Memory B cell (primary cell): ENCODE data around the gene PCYT1A.
"Not testable (repeated sequence)": the region's sequence is repeated elsewhere in the genome, so short reads cannot be mapped to it uniquely, and the experiment has no call there.

Experiments
- ATAC-seq: fragments of 150-1000 bp; cut with Tn5 transposase; 2 replicates; pipeline ENCODE4 v1.10.0; 2021; ENCODE audit warnings: low read depth, mild to moderate bottlenecking, moderate library complexity
- DNase-seq, 2 donors: peaks; one replicate each; pipeline ENCODE4 v3.0.0; 2022; ENCODE audit warnings: low spot score in 2 of 2
- H3K27ac Mint-ChIP-seq: one replicate; pipeline ENCODE4 v1.8.0; 2022; ENCODE audit warnings: mild to moderate bottlenecking, moderate library complexity, mixed read lengths
- H3K27me3 Mint-ChIP-seq: one replicate; pipeline ENCODE4 v1.8.0; 2022; ENCODE audit warnings: mixed read lengths
- H3K36me3 Mint-ChIP-seq: one replicate; pipeline ENCODE4 v1.8.0; 2022; ENCODE audit warnings: mild to moderate bottlenecking, mixed read lengths
- H3K4me1 Mint-ChIP-seq: one replicate; pipeline ENCODE4 v1.8.0; 2022; ENCODE audit warnings: mixed read lengths
- H3K4me3 Mint-ChIP-seq: one replicate; pipeline ENCODE4 v1.8.0; 2022; ENCODE audit warnings: mild to moderate bottlenecking, moderate library complexity, mixed read lengths
- H3K9me3 Mint-ChIP-seq: one replicate; pipeline ENCODE4 v1.8.0; 2022; ENCODE audit warnings: mixed read lengths

Gene PCYT1A

DNA sequence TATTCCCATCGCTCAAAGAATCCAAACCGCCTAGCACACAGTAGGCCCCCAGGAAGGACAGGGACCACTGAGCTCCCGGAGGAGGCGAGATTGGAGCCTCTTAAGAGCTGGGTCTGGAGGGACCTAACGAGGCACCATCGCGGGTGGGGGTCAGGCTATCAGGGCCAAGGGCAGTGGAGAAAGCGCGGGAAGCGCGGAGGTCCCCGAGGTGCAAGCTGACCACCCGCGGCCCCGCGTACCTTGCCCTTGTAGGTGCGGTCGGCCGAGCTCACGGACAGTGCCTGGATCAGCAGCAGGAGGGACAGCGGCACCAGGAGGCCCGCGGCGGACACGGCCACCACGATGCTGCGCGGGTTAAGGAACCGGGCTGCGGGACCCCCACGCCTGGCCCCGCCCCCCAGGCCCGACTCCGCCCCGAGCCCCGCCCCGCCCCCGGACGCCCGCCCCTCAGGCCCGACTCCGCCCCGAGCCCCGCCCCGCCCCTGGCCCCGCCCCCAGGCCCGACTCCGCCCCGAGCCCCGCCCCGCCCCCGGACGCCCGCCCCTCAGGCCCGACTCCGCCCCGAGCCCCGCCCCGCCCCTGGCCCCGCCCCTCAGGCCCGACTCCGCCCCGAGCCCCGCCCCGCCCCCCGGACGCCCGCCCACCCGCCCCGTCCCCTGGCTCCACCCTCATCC lies 80.2 kb downstream of the PCYT1A start:
- H3K4me3 Mint-ChIP-seq = peak overlapping the region; percentile 89
- no peaks in the 10 kb centered on the region for H3K36me3 Mint-ChIP-seq
- H3K27ac Mint-ChIP-seq = no peak overlapping the region
- ATAC-seq (peak; percentile 17), DNase-seq (peak; percentile 22 to 51)
- H3K9me3 Mint-ChIP-seq = no peaks in the 10 kb centered on the region
- no peaks in the 10 kb centered on the region for H3K27me3 Mint-ChIP-seq
- H3K4me1 Mint-ChIP-seq = peaks cover 41% of the 10 kb centered on the region

DNA sequence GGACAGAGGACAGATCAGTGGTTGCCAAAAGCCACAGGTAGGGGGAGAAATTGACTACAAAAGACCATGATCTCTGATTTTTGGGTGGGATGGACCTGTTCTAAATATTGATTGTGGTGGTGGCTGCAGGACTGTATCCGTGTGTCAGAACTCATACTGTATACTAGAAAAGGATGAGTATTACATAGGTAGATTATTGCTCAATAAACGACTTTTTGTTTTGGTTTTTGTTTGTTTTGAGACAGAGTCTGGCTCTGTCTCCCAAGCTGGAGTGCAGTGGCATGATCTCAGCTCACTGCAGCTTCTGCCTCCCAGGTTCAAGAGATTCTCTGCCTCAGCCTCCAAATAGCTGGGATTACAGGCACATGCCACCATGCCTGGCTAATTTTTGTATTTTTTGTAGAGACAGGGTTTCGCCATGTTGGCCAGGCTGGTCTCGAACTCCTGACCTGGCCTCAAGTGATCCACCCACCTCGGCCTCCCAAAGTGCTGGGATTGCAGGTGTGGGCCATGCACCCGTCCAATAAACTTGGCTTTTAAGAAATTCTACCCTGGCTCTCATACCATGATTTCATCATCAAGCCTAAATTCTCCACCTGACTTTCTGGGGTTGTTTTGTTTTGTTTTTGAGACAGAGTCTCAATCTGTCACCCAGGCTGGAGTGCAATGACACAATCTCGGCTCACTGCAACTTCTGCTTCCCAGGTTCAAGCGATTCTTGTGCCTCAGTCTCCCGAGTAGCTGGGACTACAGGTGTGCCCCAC lies 81.9 kb downstream of the PCYT1A start:
- ATAC-seq, DNase-seq, H3K36me3 Mint-ChIP-seq, H3K27me3 Mint-ChIP-seq, H3K4me3 Mint-ChIP-seq, H3K27ac Mint-ChIP-seq, H3K9me3 Mint-ChIP-seq: not testable (repeated sequence)
- peaks cover 41% of the 10 kb centered on the region for H3K4me1 Mint-ChIP-seq

DNA sequence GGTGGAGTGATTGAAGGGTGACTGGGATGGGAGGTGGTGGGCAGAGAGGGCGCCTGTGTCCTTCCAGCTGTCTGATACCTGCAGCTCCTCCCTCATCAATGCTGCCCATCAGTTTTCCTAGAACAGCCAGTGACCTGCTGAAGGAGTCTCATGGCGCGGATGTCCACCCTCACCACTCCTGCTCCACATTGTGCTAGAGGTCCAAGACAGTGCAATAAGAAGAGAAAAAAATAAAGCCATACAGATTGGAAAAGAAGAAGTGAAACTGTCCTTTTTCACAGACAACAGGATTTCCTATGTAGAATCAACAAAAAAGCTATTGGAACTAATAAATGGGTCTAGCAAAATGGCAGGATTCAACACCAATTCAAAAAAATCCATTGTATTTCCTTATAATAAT lies 83.7 kb downstream of the PCYT1A start:
- peak overlapping the region; percentile 32 for H3K27ac Mint-ChIP-seq
- ATAC-seq = peak; percentile 64
- peaks cover 38% of the 10 kb centered on the region for H3K4me1 Mint-ChIP-seq
- no peaks in the 10 kb centered on the region for H3K36me3 Mint-ChIP-seq
- no peaks in the 10 kb centered on the region for H3K27me3 Mint-ChIP-seq
- no peak for DNase-seq
- peak overlapping the region; percentile 64 for H3K4me3 Mint-ChIP-seq
- no peaks in the 10 kb centered on the region for H3K9me3 Mint-ChIP-seq

DNA sequence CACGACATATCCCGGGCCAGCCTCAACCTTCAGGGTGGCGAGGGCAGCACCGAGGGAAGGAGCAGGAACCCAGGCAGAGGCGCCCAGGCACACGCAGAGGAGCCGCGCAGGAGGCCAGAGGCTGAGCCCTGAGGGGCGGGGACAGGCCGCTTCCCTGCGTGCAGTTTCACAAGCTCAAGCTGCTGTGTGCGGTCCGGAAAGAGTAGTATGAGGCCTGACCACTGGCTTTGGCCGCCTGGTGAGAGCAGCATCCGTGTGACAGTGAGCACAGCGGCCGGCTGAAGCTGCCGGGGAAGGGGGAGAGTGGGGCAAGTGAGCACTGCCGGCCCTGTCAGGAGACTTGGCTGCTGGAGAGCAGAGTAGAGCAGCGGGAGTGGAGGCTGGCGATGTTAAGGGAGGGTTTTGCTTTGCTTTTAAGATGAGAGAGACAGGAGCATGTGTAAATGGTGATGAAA lies 85.0 kb downstream of the PCYT1A start:
- Mint-ChIP-seq H3K36me3 (no peaks in the 10 kb centered on the region), H3K27ac (peak overlapping the region; percentile 32), H3K4me1 (peaks cover 31% of the 10 kb centered on the region), H3K4me3 (peak overlapping the region; percentile 64), H3K9me3 (no peaks in the 10 kb centered on the region), H3K27me3 (no peaks in the 10 kb centered on the region)
- ATAC-seq (peak; percentile 42), DNase-seq (no peak)

DNA sequence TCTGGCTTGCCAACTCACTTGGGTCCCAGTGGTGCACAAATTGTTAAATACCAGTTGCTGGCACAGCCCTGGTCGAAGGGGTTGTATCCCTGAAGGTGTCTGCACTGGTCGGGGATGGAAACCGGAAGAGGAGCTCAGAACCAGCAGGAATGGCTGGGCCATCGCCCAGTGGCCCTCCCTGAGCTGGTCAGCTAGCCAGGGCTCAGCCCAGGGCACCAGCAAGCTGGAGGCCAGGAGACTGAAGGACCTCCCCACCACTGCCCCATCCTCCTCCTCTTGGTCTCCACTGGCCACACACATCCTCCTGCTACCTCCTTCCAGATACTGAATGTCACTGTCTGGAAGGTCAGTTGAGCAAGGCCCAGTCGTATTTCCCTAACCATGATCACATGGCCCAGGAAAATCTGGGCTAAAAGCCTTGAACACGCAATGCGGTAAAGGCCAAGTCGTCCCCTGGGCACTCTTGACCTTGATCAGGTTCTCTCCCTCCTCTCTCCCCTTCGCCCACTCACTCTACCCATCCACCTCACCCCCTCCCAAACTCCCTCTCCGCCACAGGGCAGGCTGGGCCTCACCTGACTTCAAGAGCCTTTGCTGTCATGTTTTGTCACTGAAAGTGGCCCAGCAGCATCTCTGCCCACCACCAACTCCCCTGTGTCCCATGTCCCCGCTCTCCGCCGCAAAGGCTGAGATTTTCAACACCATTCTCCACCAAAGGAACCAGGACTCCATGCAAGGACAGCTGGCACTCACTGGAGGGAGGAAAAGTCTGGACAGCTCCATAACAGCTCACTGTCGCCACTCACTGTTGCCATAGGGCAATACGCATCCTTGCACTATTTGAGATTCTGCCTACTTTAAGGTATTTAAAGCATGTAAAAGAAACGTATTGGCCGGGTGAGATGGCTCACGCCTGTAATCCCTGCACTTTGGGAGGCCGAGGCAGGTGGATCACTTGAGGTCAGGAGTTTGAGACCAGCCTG lies 88.5 kb downstream of the PCYT1A start:
- Mint-ChIP-seq H3K9me3 (no peaks in the 10 kb centered on the region), H3K36me3 (no peaks in the 10 kb centered on the region), H3K4me3 (no peak overlapping the region), H3K27ac (no peak overlapping the region), H3K4me1 (peaks cover 18% of the 10 kb centered on the region), H3K27me3 (no peaks in the 10 kb centered on the region)
- DNase-seq = no peak
- no peak for ATAC-seq

DNA sequence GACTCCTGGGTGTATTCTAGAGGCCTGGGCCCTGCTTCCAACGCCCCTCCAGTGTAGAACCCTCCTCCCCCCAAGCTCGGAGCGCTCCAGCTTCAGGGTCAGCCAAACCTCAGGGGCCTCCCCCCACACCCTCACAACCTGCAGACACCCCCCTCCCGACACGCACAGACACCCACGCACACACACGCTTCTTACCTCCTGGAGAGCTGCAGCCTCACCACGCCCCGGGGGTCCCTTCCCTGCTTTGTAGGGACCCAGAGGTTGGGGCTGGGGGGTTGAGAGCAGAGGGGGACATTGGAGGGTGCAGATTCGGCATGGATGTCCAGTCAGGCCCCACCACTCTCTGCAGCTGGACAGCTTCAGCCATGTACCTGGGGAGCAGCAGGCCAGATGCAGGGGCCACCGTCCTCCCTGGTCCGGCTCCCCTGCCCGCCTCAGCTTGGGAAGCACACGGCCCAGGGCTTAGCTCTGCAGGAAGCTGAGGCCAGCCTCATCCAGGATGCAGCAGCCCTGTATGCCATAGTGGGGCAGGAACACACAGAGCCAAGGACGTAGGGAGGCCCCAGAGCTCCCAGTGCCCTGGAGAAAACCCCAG lies 89.3 kb downstream of the PCYT1A start:
- H3K27me3 Mint-ChIP-seq = no peaks in the 10 kb centered on the region
- H3K27ac Mint-ChIP-seq = no peak overlapping the region
- peaks cover 15% of the 10 kb centered on the region for H3K4me1 Mint-ChIP-seq
- ATAC-seq (no peak), DNase-seq (no peak)
- no peaks in the 10 kb centered on the region for H3K9me3 Mint-ChIP-seq
- H3K36me3 Mint-ChIP-seq = no peaks in the 10 kb centered on the region
- no peak overlapping the region for H3K4me3 Mint-ChIP-seq

DNA sequence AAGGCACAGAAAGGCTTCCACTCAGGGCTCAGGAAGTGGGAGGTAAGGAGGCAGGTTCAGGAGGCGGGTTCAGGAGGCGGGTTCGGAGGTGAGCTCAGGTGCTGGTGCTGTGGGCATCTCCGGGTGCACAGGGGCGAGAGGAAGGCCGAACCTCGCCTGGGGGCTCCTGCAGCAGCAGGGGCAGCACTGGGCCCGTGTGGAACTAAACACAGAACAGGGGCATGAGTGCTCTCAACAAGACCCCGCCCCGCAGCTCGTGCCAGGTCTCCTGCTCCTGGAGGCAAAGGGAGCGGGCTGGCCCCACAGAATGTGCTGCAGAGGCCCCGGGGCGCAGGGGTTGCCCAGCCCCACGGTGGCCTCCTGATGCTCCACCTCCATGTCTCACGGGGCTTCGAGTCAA lies 90.0 kb downstream of the PCYT1A start:
- no peaks in the 10 kb centered on the region for H3K36me3 Mint-ChIP-seq
- no peak overlapping the region for H3K4me3 Mint-ChIP-seq
- peaks cover 15% of the 10 kb centered on the region for H3K4me1 Mint-ChIP-seq
- DNase-seq (no peak), ATAC-seq (no peak)
- H3K9me3 Mint-ChIP-seq = no peaks in the 10 kb centered on the region
- no peaks in the 10 kb centered on the region for H3K27me3 Mint-ChIP-seq
- H3K27ac Mint-ChIP-seq = no peak overlapping the region

DNA sequence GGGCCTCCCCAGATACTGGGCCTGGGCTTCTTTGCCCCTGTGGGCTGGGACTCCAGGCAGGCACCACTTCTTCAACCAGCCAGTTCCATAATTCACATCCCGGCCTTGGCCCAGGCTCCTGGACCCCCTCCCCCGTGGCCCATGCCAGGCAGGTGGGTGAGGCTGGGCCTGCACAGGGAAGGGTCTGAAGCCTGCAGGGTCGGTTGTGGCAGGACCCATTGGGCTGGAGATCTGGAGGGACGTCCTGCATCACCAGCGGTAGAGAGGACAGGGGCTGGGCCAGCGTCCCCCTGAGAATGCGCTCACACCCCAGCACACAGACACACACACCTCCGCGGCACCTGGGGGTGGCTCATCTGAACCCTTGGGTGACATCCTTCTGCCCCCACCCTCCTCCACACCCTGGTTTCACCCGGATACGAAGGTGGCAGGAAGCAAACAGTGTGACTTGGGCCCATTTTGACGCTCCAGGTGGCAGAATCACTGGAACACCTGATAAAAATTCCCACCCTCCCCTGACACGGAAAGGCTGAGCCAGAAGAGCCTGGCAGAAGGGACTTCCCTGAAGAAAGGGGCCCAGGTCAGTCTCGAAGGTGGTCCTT lies 91.8 kb downstream of the PCYT1A start:
- no peaks in the 10 kb centered on the region for H3K9me3 Mint-ChIP-seq
- ATAC-seq = no peak
- peak overlapping the region; percentile 80 for H3K27ac Mint-ChIP-seq
- H3K27me3 Mint-ChIP-seq = no peaks in the 10 kb centered on the region
- H3K4me1 Mint-ChIP-seq = peaks cover 24% of the 10 kb centered on the region
- DNase-seq = no peak
- no peaks in the 10 kb centered on the region for H3K36me3 Mint-ChIP-seq
- no peak overlapping the region for H3K4me3 Mint-ChIP-seq

DNA sequence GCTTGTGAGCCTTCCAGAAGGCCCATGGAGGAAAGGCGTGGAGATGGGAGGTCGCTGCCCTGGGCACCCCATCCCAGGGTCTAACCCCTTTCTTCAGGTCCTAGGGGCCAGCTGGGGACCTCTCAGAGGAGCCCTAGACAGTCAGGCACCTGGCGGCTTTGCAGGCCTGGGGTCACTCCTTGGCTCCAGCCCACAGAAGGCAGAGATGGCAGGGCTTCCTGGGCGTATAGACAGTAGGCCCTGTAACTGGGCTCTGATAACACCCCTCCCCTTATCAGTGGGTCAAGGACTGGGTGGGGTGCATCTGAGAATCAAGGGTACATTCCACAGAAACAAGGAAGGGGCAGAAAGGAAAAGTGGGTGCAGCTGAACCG lies 93.0 kb downstream of the PCYT1A start:
- Mint-ChIP-seq H3K4me3 (no peak overlapping the region), H3K27me3 (no peaks in the 10 kb centered on the region), H3K9me3 (no peaks in the 10 kb centered on the region), H3K4me1 (peaks cover 26% of the 10 kb centered on the region), H3K36me3 (no peaks in the 10 kb centered on the region), H3K27ac (peak overlapping the region; percentile 80)
- no peak for DNase-seq
- ATAC-seq = no peak

DNA sequence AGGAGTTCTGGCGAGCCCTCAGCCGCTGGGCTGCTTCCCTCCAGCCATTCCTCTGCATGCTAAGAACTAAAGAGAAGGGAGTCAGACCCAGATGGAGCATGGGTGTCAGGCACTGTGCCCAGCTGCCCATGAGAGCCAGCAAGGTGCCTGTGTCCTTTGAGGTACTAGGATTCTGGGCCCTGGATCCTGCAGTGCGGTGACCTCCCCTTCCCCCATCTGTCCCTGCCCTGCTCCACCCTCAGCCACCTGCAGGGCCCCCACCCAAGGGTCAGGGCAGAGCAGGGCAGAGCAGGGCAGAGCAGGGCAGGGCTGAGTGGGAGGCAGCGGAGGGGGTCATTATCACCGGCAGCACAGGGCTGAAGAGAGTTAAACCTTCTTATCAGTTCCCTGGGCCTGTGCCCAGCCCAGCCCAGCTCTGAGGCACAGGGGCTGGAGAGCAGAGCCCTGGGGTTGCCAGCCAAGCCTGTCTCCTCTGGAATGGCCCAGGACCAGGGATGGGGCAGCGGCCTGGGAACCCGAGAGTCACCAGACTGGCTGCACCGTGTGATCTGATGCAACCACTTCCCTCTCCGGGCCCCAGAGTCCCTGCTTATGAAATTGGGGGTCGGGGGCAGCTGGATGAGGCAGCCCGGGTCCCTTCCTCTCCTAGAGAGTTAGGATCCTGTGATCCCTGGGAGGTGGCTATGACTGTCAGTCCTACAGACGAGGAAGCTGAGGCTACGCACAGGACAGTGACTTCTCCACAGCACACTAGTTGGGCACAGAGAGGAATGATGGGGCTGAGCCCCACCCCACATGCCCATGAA lies 93.6 kb downstream of the PCYT1A start:
- H3K27ac Mint-ChIP-seq = peak overlapping the region; percentile 100
- H3K4me1 Mint-ChIP-seq = peaks cover 29% of the 10 kb centered on the region
- no peak overlapping the region for H3K4me3 Mint-ChIP-seq
- no peaks in the 10 kb centered on the region for H3K36me3 Mint-ChIP-seq
- ATAC-seq (no peak), DNase-seq (no peak)
- H3K27me3 Mint-ChIP-seq = no peaks in the 10 kb centered on the region
- no peaks in the 10 kb centered on the region for H3K9me3 Mint-ChIP-seq

DNA sequence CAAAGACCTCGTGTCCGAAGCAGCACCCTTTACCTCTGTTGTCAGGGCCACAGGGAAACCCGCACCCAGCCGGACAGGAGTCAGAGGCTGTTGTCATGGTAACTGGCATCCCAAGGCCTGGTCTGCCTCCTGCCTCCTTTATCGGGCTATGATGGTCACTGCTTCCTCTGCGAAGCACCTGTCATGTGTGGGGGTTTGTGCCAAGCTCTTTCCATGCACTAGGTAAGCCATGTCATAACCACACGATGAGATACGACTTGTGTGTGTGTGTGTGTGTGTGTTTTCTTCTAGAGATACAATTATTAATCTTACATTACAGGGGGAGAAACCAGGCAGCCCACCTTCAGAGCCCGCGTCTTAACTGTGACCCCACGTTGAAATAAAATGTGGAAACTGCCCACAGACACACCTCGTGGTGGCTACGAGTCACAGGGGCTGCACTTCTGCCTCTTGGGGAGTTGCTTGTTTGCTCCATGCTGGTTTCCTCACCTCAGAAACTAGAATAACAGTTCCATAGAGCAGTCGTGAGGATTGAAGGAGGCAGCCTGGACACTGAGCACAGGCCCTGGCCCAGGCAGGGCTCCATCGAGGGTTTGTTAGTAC lies 94.3 kb downstream of the PCYT1A start:
- no peak for DNase-seq
- Mint-ChIP-seq H3K4me3 (no peak overlapping the region), H3K9me3 (no peaks in the 10 kb centered on the region), H3K27me3 (no peaks in the 10 kb centered on the region), H3K27ac (peak overlapping the region; percentile 100), H3K36me3 (no peaks in the 10 kb centered on the region), H3K4me1 (peaks cover 29% of the 10 kb centered on the region)
- no peak for ATAC-seq

DNA sequence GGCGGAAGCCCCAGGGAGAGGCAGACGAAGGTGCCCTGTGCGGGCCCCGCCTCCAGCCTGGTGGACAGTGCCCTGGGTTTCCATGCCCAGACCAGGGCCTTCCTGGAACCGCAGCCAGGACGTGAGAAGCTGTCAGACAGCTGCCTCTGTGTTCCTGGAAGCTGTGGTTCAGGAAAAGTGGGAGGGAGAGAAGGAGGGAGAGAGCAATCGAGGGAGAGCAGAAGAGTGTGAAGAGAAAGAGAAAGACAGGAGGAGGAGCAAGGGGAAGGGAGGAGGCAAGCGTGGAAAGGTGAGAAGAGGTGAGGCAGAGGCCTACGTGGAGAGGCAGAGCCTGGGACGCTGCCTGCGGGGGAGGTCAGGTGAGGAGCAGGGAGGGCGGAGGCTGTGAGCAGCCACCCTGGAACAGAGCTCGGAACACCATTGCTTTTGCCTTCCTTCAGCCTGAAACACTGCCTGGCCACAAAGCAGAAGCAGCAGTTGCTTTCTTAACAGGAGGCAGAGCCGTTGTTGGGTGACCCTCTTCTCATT lies 94.9 kb downstream of the PCYT1A start:
- H3K36me3 Mint-ChIP-seq = no peaks in the 10 kb centered on the region
- no peaks in the 10 kb centered on the region for H3K9me3 Mint-ChIP-seq
- H3K27me3 Mint-ChIP-seq = no peaks in the 10 kb centered on the region
- DNase-seq = peak in 1 of 2 donors; percentile 35
- peak; percentile 36 for ATAC-seq
- H3K4me3 Mint-ChIP-seq = peak overlapping the region; percentile 78
- peaks cover 29% of the 10 kb centered on the region for H3K4me1 Mint-ChIP-seq
- H3K27ac Mint-ChIP-seq = peak overlapping the region; percentile 100
